Mucosa of descending colon (tissue), 3 donors: Measurements from ENCODE around the gene MAPKAPK3. TPM values are rescaled to one million over a fixed set of nuclear protein-coding genes. Genes with fewer than 3 reads are reported as not detected.
"Not testable (repeated sequence)": the region's sequence is repeated elsewhere in the genome, so short reads cannot be mapped to it uniquely, and the experiment has no call there.

ENCODE experiments used
- ATAC-seq: fragments of 200-7000 bp; cut with Tn5 transposase; one replicate; pipeline ENCODE4 v1.9.1; 2020; ENCODE audit warnings: mild to moderate bottlenecking, moderate library complexity
- DNase-seq, 3 donors: peaks; one replicate each; pipeline ENCODE4 v3.0.0-alpha.2; 2020
- H3K36me3 ChIP-seq: fragments of 200-600 bp; one replicate; pipeline ENCODE4 v1.8.0; 2021; ENCODE audit warnings: low read depth, mild to moderate bottlenecking
- H3K4me1 ChIP-seq: fragments of 200-600 bp; one replicate; pipeline ENCODE4 v1.8.0; 2021; ENCODE audit warnings: low read depth, mild to moderate bottlenecking
- H3K4me3 ChIP-seq: fragments of 200-600 bp; one replicate; pipeline ENCODE4 v1.8.0; 2021; ENCODE audit warnings: mild to moderate bottlenecking
- H3K9me3 ChIP-seq: fragments of 200-600 bp; one replicate; pipeline ENCODE4 v1.8.0; 2021; ENCODE audit warnings: mild to moderate bottlenecking
- intact Hi-C, 2 donors: fragments of 100-400 bp; cut with DNase I in 1 of 2; cut with micrococcal nuclease in 1 of 2; formaldehyde crosslinking; loops; one replicate each; pipeline versions ENCODE4 v1.11.0 to v1.11.1; 2022; cut with DNase I, micrococcal nuclease
- total RNA-seq, 3 donors: library from RNA; stranded (reverse); fragmentation: NEBNext Ultra II Directional in 2 of 3; extraction: Animal tissue kit (Norgen Biotek cat#: 25700) in 2 of 3; gene quantifications; one replicate each; pipeline versions ENCODE4 v1.2.1 to v1.2.4, GENCODE V29; 2021 to 2023
- TF ChIP-seq, protein P1 (sequence below): fragments of 200-600 bp; IDR thresholded peaks from one replicate; pipeline ENCODE4 v1.8.0; 2022; ENCODE audit warnings: antibody characterized with exemption, mild to moderate bottlenecking
- donor health status: DM: no; HTN: no; CAD: no; lungs with moderate emphysema.
- donor health status: DM: no; HTN: no; CAD: no.
- donor health status: DM: no; HTN: yes; CAD: no.

Gene MAPKAPK3
- total RNA-seq, 3 donors from 2014 or later, result 21.5 to 33.5 (median 25.5) TPM

DNA sequence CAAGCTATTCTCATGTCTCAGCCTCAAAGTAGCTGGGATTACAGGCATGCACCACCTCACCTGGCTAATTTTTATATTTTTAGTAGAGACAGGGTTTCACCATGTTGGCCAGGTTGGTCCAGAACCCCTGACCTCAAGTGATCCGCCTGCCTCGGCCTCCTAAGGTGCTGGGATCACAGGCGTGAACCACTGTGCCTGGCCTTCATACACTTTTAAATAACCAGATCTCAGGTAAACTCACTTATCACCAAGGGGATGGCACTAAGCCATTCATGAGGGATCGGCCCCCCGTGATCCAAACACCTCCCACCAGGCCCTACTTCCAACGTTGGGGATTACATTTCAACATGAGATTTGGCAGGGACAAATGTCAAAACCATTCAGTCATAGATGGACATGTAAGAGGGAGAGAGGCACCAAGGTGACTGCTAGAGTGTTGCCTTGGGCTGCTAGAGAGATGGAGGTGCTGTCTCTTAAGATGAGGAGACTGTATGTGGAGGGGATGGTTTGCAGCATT, 44.4 kb downstream of the MAPKAPK3 start:
- DNase-seq (no peak), ATAC-seq (no peak)
- H3K9me3 ChIP-seq, result no peaks in the 10 kb centered on the region
- TF ChIP-seq, protein P1, sequence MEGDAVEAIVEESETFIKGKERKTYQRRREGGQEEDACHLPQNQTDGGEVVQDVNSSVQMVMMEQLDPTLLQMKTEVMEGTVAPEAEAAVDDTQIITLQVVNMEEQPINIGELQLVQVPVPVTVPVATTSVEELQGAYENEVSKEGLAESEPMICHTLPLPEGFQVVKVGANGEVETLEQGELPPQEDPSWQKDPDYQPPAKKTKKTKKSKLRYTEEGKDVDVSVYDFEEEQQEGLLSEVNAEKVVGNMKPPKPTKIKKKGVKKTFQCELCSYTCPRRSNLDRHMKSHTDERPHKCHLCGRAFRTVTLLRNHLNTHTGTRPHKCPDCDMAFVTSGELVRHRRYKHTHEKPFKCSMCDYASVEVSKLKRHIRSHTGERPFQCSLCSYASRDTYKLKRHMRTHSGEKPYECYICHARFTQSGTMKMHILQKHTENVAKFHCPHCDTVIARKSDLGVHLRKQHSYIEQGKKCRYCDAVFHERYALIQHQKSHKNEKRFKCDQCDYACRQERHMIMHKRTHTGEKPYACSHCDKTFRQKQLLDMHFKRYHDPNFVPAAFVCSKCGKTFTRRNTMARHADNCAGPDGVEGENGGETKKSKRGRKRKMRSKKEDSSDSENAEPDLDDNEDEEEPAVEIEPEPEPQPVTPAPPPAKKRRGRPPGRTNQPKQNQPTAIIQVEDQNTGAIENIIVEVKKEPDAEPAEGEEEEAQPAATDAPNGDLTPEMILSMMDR, result no peak
- no peak overlapping the region for H3K4me3 ChIP-seq
- intact Hi-C loops, result no loop called here
- H3K36me3 ChIP-seq, result no peaks in the 10 kb centered on the region
- no peaks in the 10 kb centered on the region for H3K4me1 ChIP-seq

DNA sequence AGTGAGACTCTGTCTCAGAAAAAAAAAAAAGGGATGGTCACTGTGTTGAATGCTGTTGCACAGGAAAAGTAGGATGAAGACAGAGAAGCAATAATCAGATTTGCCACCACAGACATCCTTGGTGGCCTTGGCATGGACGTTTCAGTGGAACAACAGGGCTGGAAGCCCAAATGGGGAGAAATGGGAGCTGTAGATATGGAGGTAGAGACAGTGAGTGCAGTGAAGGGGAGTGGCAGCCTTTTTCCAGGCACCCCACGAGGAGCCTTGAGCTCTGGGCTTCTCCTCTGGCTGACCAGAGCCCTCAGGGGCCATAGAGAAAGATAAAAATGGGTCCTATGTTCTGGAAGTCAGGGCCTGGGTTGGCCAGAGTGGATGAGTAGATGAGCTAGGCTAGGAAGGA, 45.5 kb downstream of the MAPKAPK3 start:
- TF ChIP-seq, protein P1, result no peak
- no peaks in the 10 kb centered on the region for H3K36me3 ChIP-seq
- intact Hi-C loops, result no loop called here
- H3K4me1 ChIP-seq, result no peaks in the 10 kb centered on the region
- no peak for ATAC-seq
- H3K9me3 ChIP-seq, result no peaks in the 10 kb centered on the region
- DNase-seq, result no peak
- H3K4me3 ChIP-seq, result no peak overlapping the region

DNA sequence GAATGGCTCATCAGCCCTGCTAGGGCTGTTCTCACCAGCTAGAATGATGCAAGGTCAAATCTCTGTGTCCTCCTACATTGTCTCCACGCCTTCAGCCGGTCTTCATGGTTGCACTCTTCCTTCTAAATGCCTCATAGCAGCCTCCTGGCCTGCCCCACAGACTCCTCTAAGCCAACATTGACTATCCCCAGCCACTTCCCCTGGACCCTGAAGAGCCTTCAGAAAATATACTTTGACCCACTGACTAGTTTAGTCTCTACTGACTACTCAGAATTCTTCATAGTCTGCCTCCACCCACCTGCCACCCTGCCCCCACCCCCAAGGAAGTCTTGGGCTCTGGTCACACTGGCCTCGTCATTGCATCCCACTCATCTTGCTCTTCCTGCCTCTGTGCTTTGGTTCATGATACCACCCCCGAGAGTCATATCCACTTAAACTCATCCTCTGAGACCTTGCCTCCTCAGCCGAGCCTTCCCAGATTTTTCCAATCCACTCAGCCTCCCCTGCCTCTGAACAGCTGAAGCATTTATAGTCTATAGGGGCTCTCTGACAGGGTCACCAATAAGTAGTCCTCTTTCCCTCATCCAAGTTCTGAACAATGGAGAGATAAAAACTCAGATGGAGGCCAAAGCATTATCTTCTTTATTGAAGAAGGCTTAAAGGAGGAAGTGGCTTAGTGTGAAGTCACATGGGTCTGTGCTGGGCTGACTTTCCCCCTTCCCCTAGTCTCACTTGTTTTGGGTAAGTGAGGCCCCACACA, 48.3 kb downstream of the MAPKAPK3 start:
- no peak for DNase-seq
- Histone ChIP-seq H3K9me3 (no peaks in the 10 kb centered on the region), H3K36me3 (no peaks in the 10 kb centered on the region), H3K4me1 (no peaks in the 10 kb centered on the region), H3K4me3 (no peak overlapping the region)
- intact Hi-C loops, result no loop called here
- ATAC-seq, result no peak
- TF ChIP-seq, protein P1, result no peak

DNA sequence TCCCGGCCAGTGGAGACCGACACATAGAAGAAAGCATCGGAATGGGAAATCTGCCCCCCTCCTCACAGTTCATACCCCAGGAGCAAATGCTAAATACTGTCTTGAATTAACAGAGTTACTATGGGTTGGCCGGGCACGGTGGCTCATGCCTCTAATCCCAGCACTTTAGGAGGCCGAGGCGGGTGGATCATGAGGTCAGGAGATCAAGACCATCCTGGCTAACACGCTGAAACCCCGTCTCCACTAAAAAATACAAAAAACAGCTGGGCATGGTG, 48.8 kb downstream of the MAPKAPK3 start:
- ATAC-seq, H3K9me3 ChIP-seq, H3K4me3 ChIP-seq, intact Hi-C loops, DNase-seq, H3K4me1 ChIP-seq, H3K36me3 ChIP-seq: not testable (repeated sequence)

DNA sequence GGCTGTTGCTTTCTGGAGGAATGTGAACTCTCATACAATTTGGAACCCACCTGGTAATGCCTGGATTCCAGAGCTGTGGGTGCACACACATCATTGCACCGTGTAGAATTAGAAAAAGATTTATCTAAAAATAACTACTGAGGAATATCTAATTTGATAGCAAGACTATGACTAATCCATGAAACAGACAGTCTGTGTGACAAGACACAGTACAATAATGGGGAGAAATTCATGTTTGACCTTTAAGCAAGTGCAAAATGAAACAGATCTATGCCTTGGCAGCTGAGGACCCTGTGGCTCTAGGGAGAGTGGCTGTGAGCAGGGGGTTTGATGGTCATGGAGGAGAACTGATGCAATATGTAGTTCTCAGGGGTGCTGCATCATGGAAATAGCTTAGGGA, 49.9 kb downstream of the MAPKAPK3 start:
- ATAC-seq (no peak), DNase-seq (no peak)
- no peaks in the 10 kb centered on the region for H3K4me1 ChIP-seq
- H3K36me3 ChIP-seq, result no peaks in the 10 kb centered on the region
- TF ChIP-seq, protein P1, result no peak
- intact Hi-C loops, result no loop called here
- H3K9me3 ChIP-seq, result no peaks in the 10 kb centered on the region
- H3K4me3 ChIP-seq, result no peak overlapping the region

DNA sequence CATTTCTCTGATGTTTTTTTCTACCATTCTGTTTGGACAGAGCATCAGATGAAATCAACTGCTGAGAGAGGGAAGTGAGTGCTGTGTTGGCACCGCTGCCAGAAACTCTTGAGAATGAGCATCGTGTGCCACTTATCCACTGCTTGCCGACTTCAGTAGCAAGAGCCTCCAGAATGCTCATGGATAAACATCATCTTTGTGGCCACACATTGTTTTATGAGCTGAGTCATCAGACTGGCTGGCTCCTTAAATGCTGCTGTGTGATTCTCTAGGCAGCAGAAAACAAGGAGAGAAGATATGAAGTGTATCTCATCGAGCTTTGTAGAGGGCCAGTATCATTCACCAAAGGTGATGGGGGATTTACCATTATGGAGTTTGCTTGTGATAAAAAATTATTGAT, 54.4 kb downstream of the MAPKAPK3 start:
- intact Hi-C loops, result no loop called here
- no peak for ATAC-seq

More for the DNA sequence above, 54.4 kb downstream of the MAPKAPK3 start:
- no peaks in the 10 kb centered on the region for H3K36me3 ChIP-seq
- TF ChIP-seq, protein P1, result no peak
- no peaks in the 10 kb centered on the region for H3K9me3 ChIP-seq
- DNase-seq, result no peak
- H3K4me1 ChIP-seq, result peaks cover 3% of the 10 kb centered on the region
- H3K4me3 ChIP-seq, result no peak overlapping the region
